Measurements from ENCODE around the gene MYO19.

GRCh38 chr17:36529121-36529520 is 5.5 kb downstream of the MYO19 start:
- TF ChIP-seq SIN3A (IDR thresholded peaks at IDR 0.05; ENCODE audit: borderline replicate concordance, insufficient read depth, low read length) (no peak), REST (IDR thresholded peaks at IDR 0.05; ENCODE audit: insufficient read depth in 1 of 2, low read depth in 2 of 2, low read length in 2 of 2) (no peak)

Data from PFSK-1 (cell line).